ENCODE measurements around the gene ATP5PF.

GRCh38 chr21:25682382-25682781 is 52.3 kb downstream of the ATP5PF start:
- TF ChIP-seq, protein P1, sequence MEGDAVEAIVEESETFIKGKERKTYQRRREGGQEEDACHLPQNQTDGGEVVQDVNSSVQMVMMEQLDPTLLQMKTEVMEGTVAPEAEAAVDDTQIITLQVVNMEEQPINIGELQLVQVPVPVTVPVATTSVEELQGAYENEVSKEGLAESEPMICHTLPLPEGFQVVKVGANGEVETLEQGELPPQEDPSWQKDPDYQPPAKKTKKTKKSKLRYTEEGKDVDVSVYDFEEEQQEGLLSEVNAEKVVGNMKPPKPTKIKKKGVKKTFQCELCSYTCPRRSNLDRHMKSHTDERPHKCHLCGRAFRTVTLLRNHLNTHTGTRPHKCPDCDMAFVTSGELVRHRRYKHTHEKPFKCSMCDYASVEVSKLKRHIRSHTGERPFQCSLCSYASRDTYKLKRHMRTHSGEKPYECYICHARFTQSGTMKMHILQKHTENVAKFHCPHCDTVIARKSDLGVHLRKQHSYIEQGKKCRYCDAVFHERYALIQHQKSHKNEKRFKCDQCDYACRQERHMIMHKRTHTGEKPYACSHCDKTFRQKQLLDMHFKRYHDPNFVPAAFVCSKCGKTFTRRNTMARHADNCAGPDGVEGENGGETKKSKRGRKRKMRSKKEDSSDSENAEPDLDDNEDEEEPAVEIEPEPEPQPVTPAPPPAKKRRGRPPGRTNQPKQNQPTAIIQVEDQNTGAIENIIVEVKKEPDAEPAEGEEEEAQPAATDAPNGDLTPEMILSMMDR (IDR thresholded peaks at IDR 0.05; ENCODE audit: low read length), result no peak
- no peak for TF ChIP-seq EZH2 (optimal IDR thresholded peaks at IDR 0.05; ENCODE audit: low read depth, low read length)
